ENCODE results near the gene BICC1. TPM values are rescaled to one million over a fixed set of nuclear protein-coding genes. Genes with fewer than 3 reads are reported as not detected.

BICC1 gene
- total RNA-seq, 4 donors from 2014 or later, result 9.3 to 20.8 (median 12.5) TPM

DNA sequence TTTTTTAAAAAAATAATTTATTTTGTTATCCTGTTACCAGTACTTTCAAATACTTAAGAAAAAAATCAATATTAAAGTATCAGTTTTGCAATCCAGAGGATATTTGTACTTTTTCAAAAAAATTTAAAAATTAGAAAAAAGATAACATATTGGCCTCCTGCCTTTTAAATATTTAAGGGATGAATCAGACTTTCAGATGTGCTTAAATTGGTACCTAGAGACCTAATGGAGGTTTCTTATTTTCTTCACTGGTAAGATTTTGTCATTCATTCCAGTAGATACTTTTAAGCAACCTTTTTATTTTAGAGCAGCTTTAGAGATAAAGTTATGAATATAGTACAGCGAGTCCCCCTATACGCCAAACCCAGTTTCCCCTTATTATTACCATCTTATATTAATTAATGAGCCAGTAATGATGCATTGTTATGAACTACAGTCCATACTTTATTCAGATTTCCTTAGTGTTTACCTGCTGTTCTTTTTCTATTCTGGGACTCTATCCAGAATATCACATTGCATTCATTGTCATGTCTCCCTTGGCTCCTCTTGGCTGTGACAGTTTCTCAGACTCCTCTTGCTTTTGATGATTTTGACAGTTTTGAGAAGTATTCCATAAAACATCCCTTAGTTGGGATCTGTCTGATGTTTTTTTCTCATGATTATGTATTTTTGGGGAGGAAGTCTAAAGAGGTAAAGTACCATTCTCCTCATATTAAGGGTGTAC lies 34.2 kb downstream of the BICC1 start:
- Histone ChIP-seq H3K4me3 (replicated peaks in 1 of 3) (no peak overlapping the region), H3K9me3 (no peaks in the 10 kb centered on the region), H3K27me3 (no peaks in the 10 kb centered on the region), H3K4me1 (no peaks in the 10 kb centered on the region), H3K36me3 (no peaks in the 10 kb centered on the region), H3K27ac (no peak overlapping the region)
- intact Hi-C loops (cut with DNase I), result no loop called here
- no peak for DNase-seq
- no peak for TF ChIP-seq POLR2A (IDR thresholded peaks at IDR 0.05)
- no peak for TF ChIP-seq CTCF (IDR thresholded peaks at IDR 0.05)
- 95 to 97% methylated on average over 2 of the region's 2 CpGs for WGBS, 2 donors

GRCh38 chr10:58547963-58548362 lies 35.3 kb downstream of the BICC1 start:
- Histone ChIP-seq H3K36me3 (no peaks in the 10 kb centered on the region), H3K4me1 (no peaks in the 10 kb centered on the region), H3K9me3 (no peaks in the 10 kb centered on the region), H3K4me3 (replicated peaks in 1 of 3) (no peak overlapping the region), H3K27me3 (no peaks in the 10 kb centered on the region), H3K27ac (no peak overlapping the region)
- 76 to 88% methylated on average over 1 of the region's 1 CpG for WGBS, 2 donors
- intact Hi-C loops (cut with DNase I), result no loop called here
- DNase-seq, result no peak
- no peak for TF ChIP-seq POLR2A (IDR thresholded peaks at IDR 0.05)
- TF ChIP-seq CTCF (IDR thresholded peaks at IDR 0.05), result no peak

GRCh38 chr10:58554316-58554715 lies 41.6 kb downstream of the BICC1 start:
- no peak for TF ChIP-seq CTCF (IDR thresholded peaks at IDR 0.05)
- no peak for TF ChIP-seq POLR2A (IDR thresholded peaks at IDR 0.05)
- 89 to 92% methylated on average over 2 of the region's 2 CpGs for WGBS, 2 donors
- H3K9me3 ChIP-seq, result no peaks in the 10 kb centered on the region
- H3K27ac ChIP-seq, result peak overlapping the region in 1 of 3 donors; percentile 53
- no peaks in the 10 kb centered on the region for H3K36me3 ChIP-seq
- peaks cover 12% of the 10 kb centered on the region in 2 donors for H3K4me1 ChIP-seq
- no peak for DNase-seq
- intact Hi-C loops (cut with DNase I), result no loop called here
- H3K27me3 ChIP-seq, result no peaks in the 10 kb centered on the region
- H3K4me3 ChIP-seq (replicated peaks in 1 of 3), result no peak overlapping the region

DNA sequence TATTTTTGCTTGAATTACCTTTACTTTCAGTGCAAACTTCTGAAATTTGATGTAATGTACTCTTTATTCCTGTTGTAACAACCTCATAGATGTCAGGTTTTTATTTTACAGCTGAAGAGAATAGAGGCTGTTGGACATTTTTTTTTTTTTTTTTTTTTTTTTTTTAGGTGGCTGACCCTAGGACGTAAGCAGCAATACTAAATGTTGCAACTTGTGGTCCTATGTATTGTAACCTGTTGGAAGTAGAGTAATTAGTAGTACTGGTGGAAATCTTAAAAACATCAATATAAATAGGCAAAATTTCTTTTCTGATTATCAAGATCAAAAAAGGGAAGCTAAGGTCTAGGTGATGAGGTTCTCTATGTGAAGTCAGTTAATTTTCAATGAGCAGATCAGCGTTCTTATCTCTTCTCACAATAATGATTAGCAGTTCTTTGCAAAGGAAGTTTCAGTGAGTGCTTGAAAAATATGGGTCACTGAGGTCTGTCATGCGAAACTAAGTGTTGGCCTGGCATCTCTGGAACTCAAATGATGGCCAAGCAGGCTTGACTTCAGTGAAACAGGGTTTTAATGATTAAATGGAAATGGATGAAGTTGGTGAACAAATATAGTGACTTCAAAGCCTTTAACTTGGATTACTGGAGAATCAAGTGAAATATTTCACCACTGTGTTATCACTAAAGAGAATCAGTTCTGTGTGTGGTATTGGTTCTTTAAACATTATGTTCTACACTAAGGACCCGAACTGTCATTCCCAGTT lies 42.7 kb downstream of the BICC1 start:
- Histone ChIP-seq H3K4me1 (peaks cover 12% of the 10 kb centered on the region in 2 donors), H3K27ac (peak overlapping the region; percentile 1 to 61 (median 53)), H3K9me3 (no peaks in the 10 kb centered on the region), H3K27me3 (no peaks in the 10 kb centered on the region), H3K36me3 (no peaks in the 10 kb centered on the region), H3K4me3 (replicated peaks in 1 of 3) (no peak overlapping the region)
- intact Hi-C loops (cut with DNase I), result no loop called here
- DNase-seq, result peak; percentile 68 to 78
- no peak for TF ChIP-seq CTCF (IDR thresholded peaks at IDR 0.05)
- TF ChIP-seq POLR2A (IDR thresholded peaks at IDR 0.05), result no peak
- WGBS, 2 donors, result 29 to 49% methylated on average over 4 of the region's 4 CpGs

- no peaks in the 10 kb centered on the region for H3K36me3 ChIP-seq
- DNase-seq, result no peak
- WGBS, 2 donors, result 93 to 97% methylated on average over 2 of the region's 2 CpGs
- no peak overlapping the region for H3K4me3 ChIP-seq (replicated peaks in 1 of 3)
- H3K27me3 ChIP-seq, result no peaks in the 10 kb centered on the region
- no peaks in the 10 kb centered on the region for H3K9me3 ChIP-seq
- peaks cover 12% of the 10 kb centered on the region in 2 donors for H3K4me1 ChIP-seq
- H3K27ac ChIP-seq, result peak overlapping the region; percentile 1 to 61 (median 55)
- intact Hi-C loops (cut with DNase I), result no loop called here
- no peak for TF ChIP-seq POLR2A (IDR thresholded peaks at IDR 0.05)
- no peak for TF ChIP-seq CTCF (IDR thresholded peaks at IDR 0.05)
Observed at GRCh38 chr10:58555930-58556311, 43.2 kb downstream of the BICC1 start.

Measured in thyroid gland (tissue), 4 donors.